Measurements from ENCODE around the gene SEMA7A. TPM values are rescaled to one million over a fixed set of nuclear protein-coding genes. Genes with fewer than 3 reads are reported as not detected.

The SEMA7A gene
- total and polyA plus RNA-seq, 9 of the 15 experiments (the other 6 are each of a cell fraction or from before 2014, with no cell fraction given): 0.04 to 8.2 (median 5.4) TPM; not detected in 1

DNA sequence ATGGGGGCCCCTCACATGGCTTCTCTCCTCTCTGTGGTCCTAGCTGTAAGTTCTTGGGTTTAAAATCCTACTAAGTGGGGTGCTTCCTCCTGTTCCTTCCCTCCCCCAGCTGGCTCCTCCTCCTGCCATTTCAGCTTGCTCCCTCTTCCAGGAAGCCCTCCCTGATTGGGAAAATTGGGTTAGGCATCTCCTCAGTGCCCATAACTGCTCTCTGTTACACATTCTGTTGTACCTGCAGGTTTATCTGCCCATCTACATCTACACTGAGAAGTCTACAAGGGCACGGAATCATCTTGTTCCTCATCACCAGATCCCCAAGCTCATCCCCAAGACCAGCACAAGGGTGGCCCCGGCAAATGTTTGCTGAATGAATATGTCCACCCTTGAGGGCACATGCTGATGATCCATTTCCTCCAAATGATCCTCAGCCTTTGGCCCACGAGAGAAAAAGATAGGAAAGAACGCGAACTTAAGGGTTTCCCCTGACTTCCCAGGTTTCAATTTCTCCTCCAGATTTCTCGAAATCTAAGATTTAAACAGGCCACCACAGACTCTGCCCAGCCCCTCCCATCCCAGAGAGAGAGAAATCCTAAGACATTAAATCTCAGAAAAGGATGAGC is 3.9 kb downstream of the SEMA7A start (continued):
- TF ChIP-seq IRF2 (CRISPR knock-in tag; IDR thresholded peaks at IDR 0.05) (no peak), SMAD3 (CRISPR knock-in tag; conservative IDR thresholded peaks at IDR 0.05) (no peak), MTA3 (IDR thresholded peaks at IDR 0.05; ENCODE audit: borderline replicate concordance) (no peak), LEF1 (IDR thresholded peaks at IDR 0.05) (no peak), NUFIP1 (IDR thresholded peaks at IDR 0.05; ENCODE audit: partially characterized antibody) (no peak), EP300 (IDR thresholded peaks at IDR 0.05; ENCODE audit: low read length) (no peak), ZBTB8A (IDR thresholded peaks at IDR 0.05; ENCODE audit: partially characterized antibody) (no peak), PHF21A (IDR thresholded peaks at IDR 0.05; ENCODE audit: borderline replicate concordance, low read depth) (no peak), EGR1 (conservative IDR thresholded peaks at IDR 0.05) (no peak), FOXK2 (conservative IDR thresholded peaks at IDR 0.05 in 1 of 2, IDR thresholded peaks at IDR 0.05 in 1 of 2; ENCODE audit: low read depth in 2 of 2) (no peak), BRF1 (IDR thresholded peaks at IDR 0.05; ENCODE audit: borderline replicate concordance, extremely low read depth, insufficient read length) (no peak), RBM25 (IDR thresholded peaks at IDR 0.05; ENCODE audit: low read depth, low read length, severe bottlenecking) (peak; percentile 20), KDM4B (IDR thresholded peaks at IDR 0.05; ENCODE audit: borderline replicate concordance in 2 of 2, low read depth in 1 of 2) (no peak), STAG1 (CRISPR knock-in tag; IDR thresholded peaks at IDR 0.05; ENCODE audit: borderline replicate concordance) (no peak), SRSF7 (optimal IDR thresholded peaks at IDR 0.05; ENCODE audit: low read depth, low read length) (no peak), CBFA2T3 (IDR thresholded peaks at IDR 0.05) (no peak)
- TF ChIP-seq, protein P1, sequence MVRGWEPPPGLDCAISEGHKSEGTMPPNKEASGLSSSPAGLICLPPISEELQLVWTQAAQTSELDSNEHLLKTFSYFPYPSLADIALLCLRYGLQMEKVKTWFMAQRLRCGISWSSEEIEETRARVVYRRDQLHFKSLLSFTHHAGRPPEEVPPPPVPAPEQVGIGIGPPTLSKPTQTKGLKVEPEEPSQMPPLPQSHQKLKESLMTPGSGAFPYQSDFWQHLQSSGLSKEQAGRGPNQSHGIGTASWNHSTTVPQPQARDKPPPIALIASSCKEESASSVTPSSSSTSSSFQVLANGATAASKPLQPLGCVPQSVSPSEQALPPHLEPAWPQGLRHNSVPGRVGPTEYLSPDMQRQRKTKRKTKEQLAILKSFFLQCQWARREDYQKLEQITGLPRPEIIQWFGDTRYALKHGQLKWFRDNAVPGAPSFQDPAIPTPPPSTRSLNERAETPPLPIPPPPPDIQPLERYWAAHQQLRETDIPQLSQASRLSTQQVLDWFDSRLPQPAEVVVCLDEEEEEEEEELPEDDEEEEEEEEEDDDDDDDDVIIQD (CRISPR knock-in tag; IDR thresholded peaks at IDR 0.05): no peak
- TF ChIP-seq, protein P2, sequence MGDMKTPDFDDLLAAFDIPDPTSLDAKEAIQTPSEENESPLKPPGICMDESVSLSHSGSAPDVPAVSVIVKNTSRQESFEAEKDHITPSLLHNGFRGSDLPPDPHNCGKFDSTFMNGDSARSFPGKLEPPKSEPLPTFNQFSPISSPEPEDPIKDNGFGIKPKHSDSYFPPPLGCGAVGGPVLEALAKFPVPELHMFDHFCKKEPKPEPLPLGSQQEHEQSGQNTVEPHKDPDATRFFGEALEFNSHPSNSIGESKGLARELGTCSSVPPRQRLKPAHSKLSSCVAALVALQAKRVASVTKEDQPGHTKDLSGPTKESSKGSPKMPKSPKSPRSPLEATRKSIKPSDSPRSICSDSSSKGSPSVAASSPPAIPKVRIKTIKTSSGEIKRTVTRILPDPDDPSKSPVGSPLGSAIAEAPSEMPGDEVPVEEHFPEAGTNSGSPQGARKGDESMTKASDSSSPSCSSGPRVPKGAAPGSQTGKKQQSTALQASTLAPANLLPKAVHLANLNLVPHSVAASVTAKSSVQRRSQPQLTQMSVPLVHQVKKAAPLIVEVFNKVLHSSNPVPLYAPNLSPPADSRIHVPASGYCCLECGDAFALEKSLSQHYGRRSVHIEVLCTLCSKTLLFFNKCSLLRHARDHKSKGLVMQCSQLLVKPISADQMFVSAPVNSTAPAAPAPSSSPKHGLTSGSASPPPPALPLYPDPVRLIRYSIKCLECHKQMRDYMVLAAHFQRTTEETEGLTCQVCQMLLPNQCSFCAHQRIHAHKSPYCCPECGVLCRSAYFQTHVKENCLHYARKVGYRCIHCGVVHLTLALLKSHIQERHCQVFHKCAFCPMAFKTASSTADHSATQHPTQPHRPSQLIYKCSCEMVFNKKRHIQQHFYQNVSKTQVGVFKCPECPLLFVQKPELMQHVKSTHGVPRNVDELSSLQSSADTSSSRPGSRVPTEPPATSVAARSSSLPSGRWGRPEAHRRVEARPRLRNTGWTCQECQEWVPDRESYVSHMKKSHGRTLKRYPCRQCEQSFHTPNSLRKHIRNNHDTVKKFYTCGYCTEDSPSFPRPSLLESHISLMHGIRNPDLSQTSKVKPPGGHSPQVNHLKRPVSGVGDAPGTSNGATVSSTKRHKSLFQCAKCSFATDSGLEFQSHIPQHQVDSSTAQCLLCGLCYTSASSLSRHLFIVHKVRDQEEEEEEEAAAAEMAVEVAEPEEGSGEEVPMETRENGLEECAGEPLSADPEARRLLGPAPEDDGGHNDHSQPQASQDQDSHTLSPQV (IDR thresholded peaks at IDR 0.05): no peak
- TF ChIP-seq, protein P3, sequence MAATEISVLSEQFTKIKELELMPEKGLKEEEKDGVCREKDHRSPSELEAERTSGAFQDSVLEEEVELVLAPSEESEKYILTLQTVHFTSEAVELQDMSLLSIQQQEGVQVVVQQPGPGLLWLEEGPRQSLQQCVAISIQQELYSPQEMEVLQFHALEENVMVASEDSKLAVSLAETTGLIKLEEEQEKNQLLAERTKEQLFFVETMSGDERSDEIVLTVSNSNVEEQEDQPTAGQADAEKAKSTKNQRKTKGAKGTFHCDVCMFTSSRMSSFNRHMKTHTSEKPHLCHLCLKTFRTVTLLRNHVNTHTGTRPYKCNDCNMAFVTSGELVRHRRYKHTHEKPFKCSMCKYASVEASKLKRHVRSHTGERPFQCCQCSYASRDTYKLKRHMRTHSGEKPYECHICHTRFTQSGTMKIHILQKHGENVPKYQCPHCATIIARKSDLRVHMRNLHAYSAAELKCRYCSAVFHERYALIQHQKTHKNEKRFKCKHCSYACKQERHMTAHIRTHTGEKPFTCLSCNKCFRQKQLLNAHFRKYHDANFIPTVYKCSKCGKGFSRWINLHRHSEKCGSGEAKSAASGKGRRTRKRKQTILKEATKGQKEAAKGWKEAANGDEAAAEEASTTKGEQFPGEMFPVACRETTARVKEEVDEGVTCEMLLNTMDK (IDR thresholded peaks at IDR 0.05; ENCODE audit: borderline replicate concordance, insufficient read depth, low read depth, low read length, poor library complexity, severe bottlenecking): no peak

All from K562 (cell line).